Activated CD8-positive, alpha-beta memory T cell treated with anti-CD3 and anti-CD28 coated beads for 1 hour (primary cell): ENCODE data around the gene UGT1A8.
"Not testable (repeated sequence)": the region's sequence is repeated elsewhere in the genome, so short reads cannot be mapped to it uniquely, and the experiment has no call there.

Experiments
- DNase-seq, 2 donors: peaks; one replicate each; pipeline ENCODE4 v3.0.0-alpha.2; 2020; ENCODE audit warnings: low read depth in 1 of 2; ENCODE audit errors: extremely low read depth in 1 of 2

UGT1A8 gene

DNA sequence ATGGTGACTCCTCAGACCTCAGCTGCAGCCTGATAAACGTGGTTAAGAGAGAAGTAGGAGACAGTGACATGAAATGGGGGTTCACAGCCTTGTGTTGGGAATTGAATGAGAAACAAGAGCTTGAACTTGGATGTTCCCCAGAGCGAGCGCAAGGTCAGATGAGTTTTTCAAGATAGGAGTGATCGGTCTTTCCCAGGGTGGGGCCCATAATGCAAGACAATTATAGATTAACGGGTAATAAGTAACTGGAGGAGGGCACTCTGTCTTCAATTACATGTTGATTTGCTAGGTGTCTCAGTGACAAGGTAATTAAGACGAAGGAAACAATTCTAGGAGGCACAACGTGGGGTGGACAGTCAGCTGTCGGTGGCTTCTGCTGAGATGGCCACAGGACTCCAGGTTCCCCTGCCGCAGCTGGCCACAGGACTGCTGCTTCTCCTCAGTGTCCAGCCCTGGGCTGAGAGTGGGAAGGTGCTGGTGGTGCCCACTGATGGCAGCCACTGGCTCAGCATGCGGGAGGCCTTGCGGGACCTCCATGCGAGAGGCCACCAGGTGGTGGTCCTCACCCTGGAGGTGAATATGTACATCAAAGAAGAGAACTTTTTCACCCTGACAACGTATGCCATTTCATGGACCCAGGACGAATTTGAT is 95.3 kb downstream of the UGT1A8 start, which contains the start of gene UGT1A5:
UGT1A5 (plus strand) TSS at position 297 of the 651 bp plus-strand sequence; CDS start at position 382, 85 bp downstream.
- no peak for DNase-seq

GRCh38 chr2:233713262-233713615 is 95.8 kb downstream of the UGT1A8 start:
- DNase-seq = no peak

GRCh38 chr2:233714121-233714520 is 96.7 kb downstream of the UGT1A8 start:
- DNase-seq = no peak

GRCh38 chr2:233718552-233718951 is 101.1 kb downstream of the UGT1A8 start, which contains the start of gene UGT1A4:
Gene UGT1A4 (plus strand): TSS chr2:233718736. CDS start chr2:233718821, 85 bp downstream.
- no peak for DNase-seq

DNA sequence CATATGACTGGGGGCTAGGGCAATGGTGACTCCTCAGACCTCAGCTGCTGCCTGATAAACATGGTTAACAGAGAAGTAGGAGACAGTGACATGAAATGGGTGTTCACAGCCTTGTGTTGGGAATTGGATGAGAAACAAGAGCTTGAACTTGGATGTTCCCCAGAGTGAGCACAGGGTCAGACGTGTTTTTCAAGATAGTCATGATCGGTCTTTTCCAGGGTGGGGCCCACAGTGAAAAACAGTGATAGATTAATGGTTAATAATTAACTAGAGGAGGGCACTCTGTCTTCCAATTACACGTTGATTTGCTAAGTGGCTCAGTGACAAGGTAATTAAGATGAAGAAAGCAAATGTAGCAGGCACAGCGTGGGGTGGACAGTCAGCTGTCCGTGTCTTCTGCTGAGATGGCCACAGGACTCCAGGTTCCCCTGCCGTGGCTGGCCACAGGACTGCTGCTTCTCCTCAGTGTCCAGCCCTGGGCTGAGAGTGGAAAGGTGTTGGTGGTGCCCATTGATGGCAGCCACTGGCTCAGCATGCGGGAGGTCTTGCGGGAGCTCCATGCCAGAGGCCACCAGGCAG is 111.4 kb downstream of the UGT1A8 start, which contains the start of gene UGT1A3:
UGT1A3 (plus strand) TSS at position 320 of the 579 bp plus-strand sequence; CDS start at position 405, 85 bp downstream.
- DNase-seq = no peak

DNA sequence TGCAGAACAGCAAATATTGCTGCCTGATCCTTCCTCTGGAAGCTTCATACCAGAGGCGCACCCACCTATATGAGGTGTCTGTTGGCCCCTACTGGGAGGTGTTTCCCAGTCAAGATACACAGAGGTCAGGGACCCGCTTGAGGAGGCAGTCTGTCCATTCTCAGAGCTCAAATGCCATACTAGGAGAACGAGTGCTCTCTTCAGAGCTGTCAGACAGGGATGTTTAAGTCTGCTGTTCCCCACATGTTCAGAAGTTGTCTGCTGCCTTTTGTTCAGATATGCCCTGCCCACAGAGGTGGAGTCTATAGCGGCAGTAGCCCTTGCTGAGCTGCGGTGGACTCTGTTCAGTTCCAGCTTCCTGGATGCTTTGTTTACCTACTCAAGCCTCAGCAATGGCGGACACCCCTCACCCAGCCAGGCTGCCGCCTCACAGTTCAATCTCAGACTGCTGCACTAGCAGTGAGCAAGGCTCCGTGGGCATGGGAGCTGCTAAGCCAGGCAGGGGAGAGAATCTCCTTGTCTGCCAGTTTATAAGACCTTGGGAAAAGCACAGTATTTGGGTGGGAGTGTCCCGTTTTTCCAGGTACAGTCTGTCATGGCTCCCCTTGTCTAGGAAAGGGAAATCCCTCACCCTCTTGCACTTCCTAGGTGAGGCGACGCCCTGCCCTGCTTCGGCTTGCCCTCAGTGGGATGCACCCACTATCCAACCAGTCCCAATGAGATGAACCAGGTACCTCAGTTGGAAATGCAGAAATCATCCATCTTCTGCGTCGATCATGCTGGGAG is 119.6 kb downstream of the UGT1A8 start:
- DNase-seq = not testable (repeated sequence)

- no peak for DNase-seq
Measured at GRCh38 chr2:233740870-233741269, 123.4 kb downstream of the UGT1A8 start.

DNA sequence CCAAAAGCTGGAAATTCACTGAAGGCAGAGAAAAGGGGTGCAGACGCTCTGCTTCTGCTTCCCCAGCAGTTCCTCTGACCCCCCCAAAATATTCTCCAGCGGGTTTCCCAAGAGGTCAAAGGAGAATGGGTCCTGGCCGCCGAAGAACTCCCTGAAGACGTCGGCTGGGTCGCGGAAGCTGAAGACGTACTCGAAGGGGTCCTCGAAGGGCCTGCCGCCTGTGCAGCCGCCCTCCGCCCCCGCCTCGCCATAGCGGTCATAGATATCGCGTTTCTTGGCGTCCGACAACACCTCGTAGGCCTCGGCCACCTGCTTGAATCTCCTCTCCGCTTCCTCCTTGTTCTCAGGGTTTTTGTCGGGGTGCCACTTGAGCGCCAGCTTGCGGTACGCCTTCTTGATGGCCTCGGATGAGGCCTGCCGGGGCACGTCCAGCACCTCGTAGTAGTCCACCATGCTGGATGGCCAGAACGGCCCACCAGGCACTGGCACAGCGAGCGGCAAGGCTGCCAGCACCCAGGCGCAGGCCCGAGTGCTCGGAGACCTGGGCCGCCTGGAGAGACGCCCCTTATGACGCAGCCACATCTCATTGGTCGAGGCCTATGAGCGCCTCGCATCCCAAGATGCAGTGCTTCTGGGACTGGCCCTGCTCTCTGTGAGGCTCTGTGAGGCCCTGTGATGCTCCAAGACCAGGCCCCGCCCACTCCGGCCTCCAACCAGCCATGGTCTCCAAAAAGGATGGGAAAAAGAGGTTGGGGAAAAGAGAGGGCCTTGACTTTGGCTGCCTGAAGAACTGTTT is 126.2 kb downstream of the UGT1A8 start:
- no peak for DNase-seq

DNA sequence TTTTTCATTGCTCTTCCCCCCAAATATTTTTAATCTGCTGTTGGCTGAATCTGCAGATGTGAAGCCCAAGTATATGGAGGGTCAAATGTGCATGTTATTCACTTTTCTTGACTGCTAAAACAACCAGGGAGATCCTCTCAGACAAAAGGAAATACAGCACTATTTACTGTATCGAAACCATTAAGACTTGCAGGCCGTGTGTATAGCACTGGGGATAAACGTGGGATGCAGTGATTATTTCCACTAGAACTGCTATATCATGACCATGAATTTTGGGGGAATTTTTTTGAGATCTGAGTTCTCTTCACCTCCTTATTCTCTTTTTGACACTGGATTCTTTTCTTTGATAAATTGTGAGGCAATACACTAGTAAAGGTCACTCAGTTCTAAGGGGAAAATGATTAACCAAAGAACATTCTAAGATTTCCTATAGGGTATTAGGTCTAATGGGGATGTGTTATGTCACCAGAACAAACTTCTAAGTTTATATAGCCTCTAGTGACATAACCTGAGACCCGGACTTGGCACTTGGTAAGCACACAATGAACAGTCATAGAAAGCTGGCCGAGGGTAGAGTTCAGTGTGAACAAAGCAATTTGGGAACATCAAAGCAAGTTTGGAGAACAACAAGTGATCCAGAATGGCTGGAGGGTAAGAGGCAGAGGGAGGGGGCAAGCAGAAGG is 127.8 kb downstream of the UGT1A8 start:
- DNase-seq = no peak

- not testable (repeated sequence) for DNase-seq
Measured at GRCh38 chr2:233745838-233746237, 128.4 kb downstream of the UGT1A8 start.

DNA sequence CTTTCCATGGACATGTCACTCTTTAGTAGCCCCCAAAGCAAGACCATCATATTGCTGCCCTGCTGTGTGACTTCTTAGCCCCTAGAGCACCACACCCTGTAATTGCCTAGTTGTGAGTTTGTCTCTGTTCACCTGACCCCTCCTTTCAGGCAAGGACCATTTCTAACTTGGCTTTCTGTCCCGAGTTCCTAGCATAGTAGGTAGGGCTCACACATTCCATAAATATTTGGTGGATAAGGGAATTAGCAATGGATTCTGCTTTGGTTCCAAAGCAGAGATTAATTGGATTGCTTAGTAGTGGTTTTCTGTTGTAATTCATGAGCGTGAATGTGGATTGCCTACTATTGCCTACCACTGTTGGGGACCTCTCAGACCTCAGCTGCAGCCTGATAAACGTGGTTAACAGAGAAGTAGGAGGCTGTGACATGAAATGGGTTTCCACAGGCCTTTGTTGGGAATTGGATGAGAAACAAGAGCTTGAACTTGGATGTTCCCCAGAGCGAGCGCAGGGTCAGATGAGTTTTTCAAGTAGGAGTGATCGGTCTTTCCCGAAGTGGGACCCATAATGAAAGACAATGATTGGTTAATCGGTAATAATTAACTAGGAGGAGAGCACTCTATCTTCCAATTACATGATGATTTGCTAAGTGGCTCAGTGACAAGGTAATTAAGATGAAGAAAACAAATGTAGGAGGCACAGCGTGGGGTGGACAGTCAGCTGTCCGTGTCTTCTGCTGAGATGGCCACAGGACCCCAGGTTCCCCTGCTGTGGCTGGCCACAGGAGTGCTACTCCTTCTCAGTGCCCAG is 129.2 kb downstream of the UGT1A8 start:
- no peak for DNase-seq

- DNase-seq = no peak
Measured at GRCh38 chr2:233747283-233747544, 129.8 kb downstream of the UGT1A8 start.

DNA sequence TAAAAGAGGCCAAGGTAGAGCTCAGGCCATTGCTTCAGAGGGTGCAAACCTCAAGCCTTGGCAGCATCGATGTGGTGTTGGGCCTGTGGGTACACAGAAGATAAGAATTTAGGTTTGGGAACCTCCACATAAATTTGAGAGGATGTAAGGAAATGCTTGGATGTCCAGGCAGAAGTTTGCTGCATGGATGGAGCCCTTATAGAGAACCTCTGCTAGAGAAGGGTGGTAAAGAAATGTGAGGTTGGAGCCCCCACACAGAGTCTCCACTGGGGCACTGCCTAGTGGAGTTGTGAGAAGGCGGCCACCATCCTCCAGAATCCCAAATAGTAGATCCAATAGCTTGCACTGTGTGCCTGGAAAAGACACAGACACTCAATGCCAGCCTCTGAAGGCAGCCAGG is 133.3 kb downstream of the UGT1A8 start:
- not testable (repeated sequence) for DNase-seq

GRCh38 chr2:233751212-233752009 is 134.0 kb downstream of the UGT1A8 start:
- DNase-seq = not testable (repeated sequence)

- no peak for DNase-seq
Measured at GRCh38 chr2:233754872-233755611, 137.6 kb downstream of the UGT1A8 start.

- DNase-seq = no peak
Measured at GRCh38 chr2:233756429-233757081, 139.1 kb downstream of the UGT1A8 start.

DNA sequence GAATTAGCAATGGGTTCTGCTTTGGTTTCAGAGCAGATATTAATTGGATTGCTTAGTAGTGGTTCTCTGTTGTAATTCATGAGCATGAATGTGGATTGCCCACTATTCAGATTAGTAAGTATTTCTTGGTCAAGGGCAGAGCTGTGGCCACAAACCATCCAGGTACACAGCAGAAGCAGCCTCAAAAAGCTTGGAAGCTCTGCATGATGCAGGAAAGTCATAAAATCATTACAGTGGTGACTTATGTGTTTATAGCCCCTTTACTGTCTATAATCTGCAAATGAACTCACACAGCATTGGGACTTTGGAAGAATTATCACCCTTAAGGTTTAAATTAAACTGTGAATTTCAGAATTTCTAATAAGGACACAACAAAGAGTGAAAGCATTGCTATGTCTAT is 140.7 kb downstream of the UGT1A8 start:
- no peak for DNase-seq

GRCh38 chr2:233758849-233759248 is 141.4 kb downstream of the UGT1A8 start:
- DNase-seq = no peak
